Subcutaneous adipose tissue (tissue), 4 donors: ENCODE results near the gene PRR7. TPM values are rescaled to one million over a fixed set of nuclear protein-coding genes. Genes with fewer than 3 reads are reported as not detected.

Experiments
- CTCF ChIP-seq: fragments of 450-650 bp; IDR thresholded peaks from one replicate; pipeline ENCODE4 v1.5.1; 2016; ENCODE audit warnings: low read depth, mild to moderate bottlenecking, control low read depth, antibody characterized with exemption, moderate library complexity
- total RNA-seq, 4 donors: library from RNA; depleted of rRNA; stranded (reverse); fragments of >200 nt; gene quantifications; one replicate each; pipeline ENCODE4 v1.1.0, GENCODE V29; 2016

PRR7 gene
- total RNA-seq, 4 donors from 2014 or later, result 0.44 to 1.4 (median 0.90) TPM

- TF ChIP-seq CTCF, result no peak
These were observed 11.5 kb downstream of the PRR7 start for GRCh38 chr5:177457852-177458681.

GRCh38 chr5:177458912-177459350 lies 12.3 kb downstream of the PRR7 start:
- no peak for TF ChIP-seq CTCF

- no peak for TF ChIP-seq CTCF
These were observed 12.7 kb downstream of the PRR7 start for GRCh38 chr5:177459357-177459756.

- TF ChIP-seq CTCF, result no peak
These were observed 13.4 kb downstream of the PRR7 start for GRCh38 chr5:177459819-177460628.

- no peak for TF ChIP-seq CTCF
These were observed 15.5 kb downstream of the PRR7 start for GRCh38 chr5:177462021-177462670.

- TF ChIP-seq CTCF, result no peak
These were observed 18.4 kb downstream of the PRR7 start for GRCh38 chr5:177465044-177465443.

GRCh38 chr5:177466861-177467260 lies 20.2 kb downstream of the PRR7 start:
- no peak for TF ChIP-seq CTCF
